ENCODE data around the gene MCOLN1. TPM values are rescaled to one million over a fixed set of nuclear protein-coding genes. Genes with fewer than 3 reads are reported as not detected.

MCOLN1 gene
- total and polyA plus RNA-seq, 8 donors, result 6.9 to 35.4 (median 10.3) TPM

- Histone ChIP-seq H3K27me3 (no peaks in the 10 kb centered on the region), H3K9me3 (no peaks in the 10 kb centered on the region), H3K36me3 (no peaks in the 10 kb centered on the region), H3K4me3 (peak overlapping the region; percentile 48 to 68 (median 54)), H3K27ac (peak overlapping the region in 2 of 4 donors; percentile 38 to 44), H3K4me1 (peaks cover 0 to 5% (median 1%) of the 10 kb centered on the region in 3 donors)
- no peak for TF ChIP-seq CTCF (IDR thresholded peaks at IDR 0.05)
- ATAC-seq, result no peak
- intact Hi-C loops (cut with DNase I), result no loop called here
- no peak for FAIRE-seq
- DNase-seq, result no peak
- 33 to 46% methylated on average over 4 of the region's 4 CpGs for WGBS, 2 donors
Observed at GRCh38 chr19:7516878-7517277, 5.5 kb upstream of the MCOLN1 start.

DNA sequence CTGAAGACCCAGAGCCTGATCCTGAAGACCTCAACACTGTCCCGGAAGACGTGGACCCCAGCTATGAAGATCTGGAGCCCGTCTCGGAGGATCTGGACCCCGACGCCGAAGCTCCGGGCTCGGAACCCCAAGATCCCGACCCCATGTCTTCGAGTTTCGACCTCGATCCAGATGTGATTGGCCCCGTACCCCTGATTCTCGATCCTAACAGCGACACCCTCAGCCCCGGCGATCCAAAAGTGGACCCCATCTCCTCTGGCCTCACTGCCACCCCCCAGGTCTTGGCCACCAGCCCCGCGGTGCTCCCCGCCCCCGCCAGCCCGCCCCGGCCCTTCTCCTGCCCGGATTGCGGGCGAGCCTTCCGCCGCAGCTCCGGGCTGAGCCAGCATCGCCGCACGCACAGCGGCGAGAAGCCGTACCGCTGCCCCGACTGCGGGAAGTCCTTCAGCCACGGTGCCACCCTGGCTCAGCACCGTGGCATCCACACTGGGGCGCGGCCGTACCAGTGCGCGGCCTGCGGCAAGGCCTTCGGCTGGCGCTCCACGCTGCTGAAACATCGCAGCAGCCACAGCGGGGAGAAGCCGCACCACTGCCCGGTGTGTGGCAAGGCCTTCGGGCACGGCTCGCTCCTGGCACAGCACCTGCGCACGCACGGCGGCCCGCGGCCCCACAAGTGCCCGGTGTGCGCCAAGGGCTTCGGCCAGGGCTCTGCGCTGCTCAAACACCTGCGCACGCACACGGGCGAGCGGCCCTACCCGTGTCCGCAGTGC lies 2.9 kb upstream of the MCOLN1 start:
- intact Hi-C loops (cut with DNase I), result no loop called here
- WGBS, 2 donors, result 96% methylated on average over 65 to 74 of the region's 74 CpGs

GRCh38 chr19:7520131-7521051 lies 2.0 kb upstream of the MCOLN1 start:
- Histone ChIP-seq H3K9me3 (no peaks in the 10 kb centered on the region), H3K4me3 (no peak overlapping the region), H3K4me1 (peaks cover 4 to 16% (median 12%) of the 10 kb centered on the region in 3 donors), H3K27me3 (no peaks in the 10 kb centered on the region), H3K27ac (no peak overlapping the region), H3K36me3 (no peaks in the 10 kb centered on the region)
- WGBS, 2 donors, result 79 to 82% methylated on average over 44 to 51 of the region's 51 CpGs
- intact Hi-C loops (cut with DNase I), result no loop called here
- ATAC-seq (no peak), FAIRE-seq (no peak), DNase-seq (peak in 1 of 6 donors; percentile 46)
- TF ChIP-seq CTCF (IDR thresholded peaks at IDR 0.05), result no peak

More for the DNA sequence above, 2.9 kb upstream of the MCOLN1 start:
- Histone ChIP-seq H3K27me3 (no peaks in the 10 kb centered on the region), H3K36me3 (no peaks in the 10 kb centered on the region), H3K4me3 (no peak overlapping the region), H3K4me1 (peaks cover 4 to 16% (median 12%) of the 10 kb centered on the region in 3 donors), H3K27ac (no peak overlapping the region), H3K9me3 (no peaks in the 10 kb centered on the region)
- no peak for FAIRE-seq
- peak in 1 of 6 donors; percentile 36 for DNase-seq
- ATAC-seq, result no peak
- no peak for TF ChIP-seq CTCF (IDR thresholded peaks at IDR 0.05)

- Histone ChIP-seq H3K36me3 (no peaks in the 10 kb centered on the region), H3K9me3 (no peaks in the 10 kb centered on the region), H3K4me1 (peaks cover 4 to 13% (median 12%) of the 10 kb centered on the region in 3 donors), H3K27ac (peak overlapping the region in 1 of 4 donors; percentile 17), H3K27me3 (no peaks in the 10 kb centered on the region), H3K4me3 (peak overlapping the region in 1 of 4 donors; percentile 94)
- DNase-seq (no peak), FAIRE-seq (no peak), ATAC-seq (no peak)
- TF ChIP-seq CTCF (IDR thresholded peaks at IDR 0.05), result no peak
- intact Hi-C loops (cut with DNase I), result no loop called here
- 53% methylated on average over 10 of the region's 10 CpGs for WGBS, 2 donors
Observed at GRCh38 chr19:7521551-7522071, 813 bp upstream of the MCOLN1 start.

Data from pancreas (tissue), 10 donors.